ENCODE measurements around the gene ZNF467.

Gene ZNF467

DNA sequence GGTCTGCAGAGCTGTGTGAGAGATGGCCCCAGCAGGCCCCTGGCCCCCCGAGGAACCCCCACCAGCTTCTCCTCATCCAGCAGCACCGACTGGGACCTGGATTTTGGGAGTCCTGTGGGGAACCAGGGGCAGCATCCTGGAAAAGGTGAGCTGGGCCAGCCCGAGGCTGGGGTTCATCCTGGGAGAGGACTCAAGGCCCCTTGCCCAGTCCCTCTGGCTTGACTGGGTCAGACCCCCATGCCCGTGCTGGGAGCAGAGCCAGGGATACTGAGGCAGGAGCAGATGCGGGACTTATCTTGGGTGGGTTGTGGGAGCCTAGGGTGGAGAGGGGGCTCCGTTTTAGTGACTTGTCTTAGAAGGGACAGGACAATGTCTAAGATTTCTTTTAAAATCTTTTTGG lies 47.5 kb downstream of the ZNF467 start:
- DNase-seq, result no peak

DNA sequence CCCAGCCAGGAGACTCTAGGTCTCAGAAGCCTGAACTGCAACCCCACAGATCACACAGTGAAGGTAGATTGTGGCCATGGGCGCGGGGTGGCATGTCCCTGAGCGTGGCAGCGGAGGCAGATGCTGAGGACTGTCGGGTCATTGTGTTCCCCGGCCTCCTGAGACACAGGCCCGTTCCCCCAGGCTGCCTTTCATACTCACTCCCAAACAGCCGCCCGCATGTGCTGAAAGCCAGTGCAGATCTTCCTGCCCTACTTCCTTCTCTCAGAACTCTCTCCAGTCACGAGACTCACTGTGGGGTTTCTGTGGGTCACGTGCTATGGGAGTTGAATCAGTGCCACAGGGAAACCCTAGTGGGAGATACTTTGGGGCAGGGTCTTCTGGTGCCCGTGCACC lies 48.0 kb downstream of the ZNF467 start:
- DNase-seq, result no peak

DNA sequence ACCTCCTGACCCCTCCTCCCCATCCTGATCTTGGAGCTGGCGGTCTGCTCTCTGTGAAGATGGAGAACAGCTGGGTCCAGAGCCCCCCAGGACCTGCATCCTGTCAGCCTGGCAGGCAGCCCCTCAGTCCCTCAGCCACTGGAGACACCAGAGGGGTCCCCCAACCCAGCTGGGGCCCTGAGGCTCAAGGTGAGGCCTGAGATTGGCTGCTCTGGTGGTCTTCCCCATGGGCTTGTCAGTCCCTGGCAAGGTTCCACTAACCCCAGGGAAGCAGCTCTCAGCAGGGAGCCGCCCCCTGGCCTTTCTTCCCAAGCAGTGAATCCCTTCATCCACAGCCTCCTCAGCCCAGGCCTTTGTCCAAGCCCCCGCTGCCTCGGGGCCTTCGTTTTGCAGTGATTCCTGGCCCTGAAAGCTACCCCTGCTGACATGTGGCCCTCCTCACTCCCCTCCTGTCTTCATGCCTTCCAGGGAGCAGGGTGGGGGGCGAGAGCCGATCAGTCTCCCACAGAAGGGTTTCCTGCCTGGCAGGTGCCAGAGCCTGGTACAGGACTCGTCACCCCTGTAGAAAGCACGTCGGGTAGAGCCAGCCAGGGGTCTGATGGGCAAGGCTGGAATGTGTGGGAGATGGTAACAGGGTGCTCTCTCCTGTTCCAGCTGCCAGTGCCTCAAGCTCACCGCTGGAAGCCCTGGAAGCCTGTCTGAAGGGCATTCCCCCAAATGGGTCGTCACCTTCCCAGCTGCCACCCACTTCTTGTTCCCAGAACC lies 48.5 kb downstream of the ZNF467 start:
- DNase-seq, result no peak

DNA sequence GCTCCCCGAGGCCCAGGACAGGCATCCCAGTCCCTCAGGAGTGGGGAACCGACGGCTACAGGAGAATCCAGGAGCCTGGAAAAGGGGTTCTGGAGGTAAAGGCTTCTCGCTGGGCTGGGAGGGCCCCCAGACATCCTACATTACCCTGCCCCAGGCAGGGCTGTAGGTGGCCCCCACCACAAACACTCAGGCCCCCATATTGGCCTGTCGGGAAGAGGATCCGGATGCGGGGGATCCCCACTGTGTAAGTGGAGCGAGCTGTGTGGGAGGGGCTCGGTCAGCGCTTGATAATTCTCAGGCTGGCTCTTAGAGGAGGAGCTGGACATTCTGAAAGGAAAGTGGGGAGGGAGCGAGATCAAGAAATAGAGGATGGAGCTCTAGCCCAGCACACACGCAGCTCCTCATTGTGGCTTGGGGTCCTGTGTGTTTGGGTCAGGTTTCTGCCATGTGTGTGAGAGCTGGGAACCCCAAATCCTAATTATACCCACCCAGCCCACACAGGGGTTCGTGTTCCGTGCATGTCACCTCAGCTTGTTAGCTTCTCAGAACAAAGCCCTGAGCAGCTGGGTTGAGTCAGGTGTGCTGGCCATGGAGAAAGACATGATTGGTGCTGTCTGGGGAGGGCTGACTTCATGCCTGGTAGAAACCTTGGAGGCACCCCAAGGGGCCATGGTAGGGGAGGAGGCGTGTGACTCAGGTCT lies 49.4 kb downstream of the ZNF467 start:
- no peak for DNase-seq

DNA sequence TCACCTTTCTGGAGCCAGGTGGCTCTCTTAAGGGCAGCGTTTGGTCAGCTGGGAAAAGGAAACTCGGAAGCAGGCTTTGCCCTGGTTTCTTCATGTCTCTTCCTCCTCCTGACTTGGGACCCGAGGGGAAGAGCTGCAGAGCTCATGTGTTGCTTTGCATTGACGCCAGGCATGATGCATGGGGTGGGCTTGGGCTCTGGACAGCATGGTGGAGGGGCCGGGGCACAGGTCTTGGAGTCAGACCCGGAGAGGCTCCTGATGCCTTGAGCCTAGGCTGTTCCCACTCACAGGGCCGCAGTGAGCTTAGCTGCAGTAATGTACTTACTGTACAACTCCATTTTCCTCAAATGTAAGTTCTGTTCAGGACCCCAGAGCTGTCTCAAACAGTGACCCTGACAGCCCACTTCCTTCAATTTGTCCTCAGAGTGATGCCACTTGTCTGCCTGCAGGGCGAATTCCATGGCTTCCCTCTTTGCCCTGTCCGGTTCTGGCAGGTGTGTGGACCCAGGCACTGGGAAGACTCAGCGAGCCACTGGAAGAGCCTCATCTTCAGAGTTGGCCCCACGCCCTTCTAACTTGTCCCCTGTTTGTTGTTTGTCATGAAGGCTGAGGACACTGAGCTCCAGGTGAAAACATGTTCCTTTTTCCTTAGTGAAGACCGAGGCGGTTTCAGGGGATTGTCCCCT lies 50.2 kb downstream of the ZNF467 start:
- DNase-seq, result no peak

DNA sequence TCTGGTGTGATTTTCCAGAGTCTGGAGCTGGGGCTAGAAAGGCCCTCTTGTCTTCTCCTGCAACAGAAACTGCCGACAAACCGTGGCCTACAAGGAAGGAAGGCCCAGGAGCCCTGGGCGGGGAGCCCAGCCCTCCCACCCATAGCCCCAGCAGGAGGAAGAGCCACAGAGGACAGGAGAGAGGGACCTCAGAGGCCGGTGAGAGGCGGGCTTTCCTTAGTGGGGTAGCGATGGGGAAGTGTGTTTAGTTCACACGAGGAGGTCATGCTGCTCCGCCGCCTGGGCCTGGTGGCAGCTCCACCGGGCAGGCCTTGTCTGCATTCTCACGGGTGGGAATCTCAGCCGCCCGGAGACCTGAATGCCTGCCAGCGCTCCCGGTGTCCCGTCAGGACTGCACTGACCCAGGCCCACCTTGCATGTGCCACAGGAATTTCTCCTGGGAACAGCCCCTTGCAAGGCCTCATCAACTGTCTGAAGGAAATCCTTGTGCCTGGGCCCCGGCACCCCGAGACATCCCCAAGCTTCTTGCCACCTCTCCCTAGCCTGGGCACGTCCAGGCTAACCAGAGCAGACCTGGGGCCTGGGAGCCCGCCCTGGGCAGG lies 50.9 kb downstream of the ZNF467 start:
- DNase-seq, result no peak

DNA sequence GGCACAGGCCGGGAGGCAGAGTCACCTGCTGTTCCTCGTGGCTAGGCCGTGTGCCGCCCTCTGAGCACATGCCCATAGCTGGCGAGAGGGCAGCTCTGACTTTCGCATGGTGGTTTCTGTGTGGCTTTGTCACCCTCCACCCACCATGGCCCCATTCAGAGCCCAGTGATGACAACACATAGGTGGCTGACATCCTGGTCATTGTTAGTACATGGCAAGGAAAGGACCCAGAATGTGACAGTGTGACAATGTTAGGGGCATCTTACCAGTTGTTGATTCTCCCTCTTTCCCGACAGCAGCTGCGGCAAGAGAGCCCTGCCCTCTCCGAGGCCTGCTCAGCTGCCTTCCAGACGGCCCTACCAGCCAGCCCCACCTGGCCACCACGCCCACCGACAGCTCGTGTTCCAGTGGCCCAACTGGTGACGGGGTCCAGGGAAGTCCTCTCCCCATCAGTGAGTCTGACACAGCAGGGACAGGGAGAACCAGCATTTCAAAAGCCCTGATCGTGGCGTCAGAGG lies 52.2 kb downstream of the ZNF467 start:
- DNase-seq, result no peak

DNA sequence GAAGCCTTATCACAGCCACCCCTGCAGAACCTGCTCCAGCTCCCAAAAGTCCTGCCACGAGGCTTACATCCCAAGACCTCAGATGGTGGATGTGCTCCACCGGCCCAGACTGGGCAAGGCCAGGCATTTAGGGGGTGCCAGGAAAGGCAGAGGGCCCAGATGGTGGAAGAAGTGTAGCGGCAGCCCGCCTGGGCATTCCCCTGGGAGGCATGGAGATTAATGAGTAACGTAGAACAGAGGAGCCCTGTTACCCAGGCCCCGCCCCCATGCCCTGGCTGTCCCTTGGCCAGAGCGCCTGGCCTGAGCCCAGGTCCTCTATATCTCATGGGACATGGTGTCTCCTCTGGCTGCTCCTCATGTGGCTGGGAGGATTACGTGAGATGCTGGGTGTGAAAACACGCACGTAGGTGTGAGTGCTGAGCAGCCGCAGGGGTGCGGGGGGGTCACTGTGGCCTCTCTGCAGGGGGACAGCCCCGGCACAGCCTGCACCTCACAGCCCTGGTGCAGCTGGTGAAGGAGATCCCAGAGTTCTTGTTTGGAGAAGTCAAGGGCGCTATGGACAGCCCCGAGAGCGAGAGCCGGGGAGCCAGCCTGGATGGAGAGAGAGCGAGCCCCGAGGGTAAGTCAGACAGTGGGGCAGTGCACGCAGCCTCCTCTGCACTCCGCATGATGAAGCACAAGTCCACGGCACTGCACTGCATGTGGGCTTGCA lies 52.9 kb downstream of the ZNF467 start:
- no peak for DNase-seq

DNA sequence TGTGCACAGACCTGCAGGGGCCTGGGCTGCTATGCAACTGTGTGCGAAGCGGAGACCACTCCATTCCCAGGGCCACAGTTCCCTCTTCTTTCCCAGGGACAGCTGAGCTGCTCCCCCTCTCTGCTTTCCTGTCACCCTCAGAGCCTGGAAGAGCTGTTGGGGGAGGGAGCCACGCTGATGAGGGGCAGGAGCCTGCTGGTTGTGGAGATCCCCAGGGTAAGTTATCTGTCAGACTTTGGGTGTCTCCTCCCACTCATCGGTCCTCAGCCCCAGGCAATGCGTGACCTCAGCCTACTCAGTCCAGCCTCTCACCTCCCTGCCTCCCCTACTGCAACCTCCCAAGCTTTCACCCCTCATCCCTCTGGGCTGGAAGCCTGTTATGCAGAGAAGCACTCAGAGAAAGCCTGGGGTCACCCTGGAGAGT lies 53.5 kb downstream of the ZNF467 start:
- no peak for DNase-seq

DNA sequence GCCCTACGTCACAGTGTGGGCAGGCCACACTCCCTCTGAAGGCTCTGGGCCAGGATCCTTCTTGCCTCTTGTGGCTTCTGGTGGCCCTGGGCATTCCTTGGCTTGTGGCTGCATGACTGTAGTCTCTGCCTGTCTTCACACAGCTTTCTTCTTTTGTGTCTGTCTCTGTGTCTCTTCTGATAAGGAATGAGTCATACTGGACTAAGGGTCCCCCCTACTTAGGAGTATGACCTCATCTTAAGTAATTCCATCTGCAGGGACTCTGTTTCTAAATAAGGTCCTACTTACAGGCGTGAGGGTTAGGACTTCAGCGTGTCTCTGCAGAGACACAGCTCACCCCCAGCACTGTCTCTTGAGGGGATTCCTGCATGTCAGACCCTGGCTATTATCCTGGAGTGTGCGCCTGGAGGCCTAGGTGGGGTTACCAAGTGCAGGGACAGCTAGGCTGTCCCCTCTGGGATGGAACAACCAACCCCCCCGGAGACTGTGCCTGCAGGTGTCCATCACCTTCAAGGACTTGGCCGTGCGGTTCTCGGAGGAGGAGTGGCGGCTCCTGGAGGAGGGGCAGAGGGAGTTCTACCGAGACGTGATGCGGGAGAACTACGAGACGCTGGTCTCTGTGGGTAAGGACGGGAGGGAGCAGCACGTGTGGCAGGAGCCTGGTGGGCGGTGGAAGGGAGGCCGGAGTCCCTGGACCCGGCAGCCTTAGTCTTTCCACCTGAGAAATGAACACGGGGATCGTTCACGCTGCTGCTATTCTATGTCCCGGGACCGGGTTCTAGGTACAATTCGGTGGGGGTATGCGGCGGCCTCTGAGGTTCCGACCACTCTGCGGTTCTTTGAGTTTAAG lies 54.1 kb downstream of the ZNF467 start:
- no peak for DNase-seq

DNA sequence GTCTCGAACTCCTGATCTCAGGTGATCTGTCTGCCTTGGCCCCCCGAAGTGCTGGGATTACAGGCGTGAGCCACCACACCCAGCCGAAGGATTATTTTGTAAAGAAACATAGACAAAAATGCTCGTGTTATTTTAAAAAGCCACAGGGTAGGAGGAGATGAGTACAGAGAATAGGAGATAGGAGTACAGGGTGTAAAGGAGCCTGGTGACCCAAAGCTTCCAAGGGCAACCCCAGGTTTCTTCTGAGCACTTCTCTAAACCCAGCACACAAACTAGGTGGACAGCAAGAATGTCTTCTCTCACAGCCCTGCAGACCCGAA lies 54.7 kb downstream of the ZNF467 start:
- no peak for DNase-seq

DNA sequence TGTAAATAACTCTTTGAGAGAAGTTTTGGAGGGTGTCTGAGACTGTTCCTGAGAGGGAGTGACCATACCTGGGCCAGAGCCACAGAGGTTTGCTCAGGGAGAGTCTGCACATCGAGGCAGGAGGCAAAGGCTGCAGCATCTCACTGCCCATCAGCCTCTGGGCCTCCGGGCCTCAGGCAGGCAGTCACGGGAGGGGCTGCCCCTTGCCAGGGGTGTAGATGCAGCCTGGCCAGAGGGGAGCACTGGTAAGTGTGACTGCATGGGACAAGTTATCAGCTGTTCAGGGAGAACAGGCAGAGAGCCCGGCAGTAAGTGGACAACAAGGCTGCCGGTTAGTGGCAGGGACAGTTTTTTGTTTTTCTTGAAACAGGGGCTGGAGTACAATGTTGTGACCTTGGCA lies 55.9 kb downstream of the ZNF467 start:
- DNase-seq, result no peak

DNA sequence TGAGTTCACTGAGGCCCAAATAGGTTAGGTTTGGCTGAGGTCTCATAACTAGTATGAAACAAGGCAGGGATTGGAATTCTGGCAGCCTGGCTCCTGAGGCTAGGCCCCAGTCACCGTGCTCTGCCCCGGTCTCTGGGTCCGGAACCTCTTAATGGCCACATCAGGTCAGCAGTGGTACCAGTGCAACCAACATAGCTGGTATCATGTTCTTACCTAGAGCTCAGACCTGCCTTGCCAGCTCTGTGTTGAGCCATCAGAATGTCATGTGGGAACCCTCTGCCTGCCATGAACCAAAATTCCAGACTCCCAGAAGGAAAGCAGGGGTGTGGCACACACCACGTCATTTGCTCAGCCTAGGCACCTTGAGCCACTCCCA lies 56.5 kb downstream of the ZNF467 start:
- DNase-seq, result no peak

DNA sequence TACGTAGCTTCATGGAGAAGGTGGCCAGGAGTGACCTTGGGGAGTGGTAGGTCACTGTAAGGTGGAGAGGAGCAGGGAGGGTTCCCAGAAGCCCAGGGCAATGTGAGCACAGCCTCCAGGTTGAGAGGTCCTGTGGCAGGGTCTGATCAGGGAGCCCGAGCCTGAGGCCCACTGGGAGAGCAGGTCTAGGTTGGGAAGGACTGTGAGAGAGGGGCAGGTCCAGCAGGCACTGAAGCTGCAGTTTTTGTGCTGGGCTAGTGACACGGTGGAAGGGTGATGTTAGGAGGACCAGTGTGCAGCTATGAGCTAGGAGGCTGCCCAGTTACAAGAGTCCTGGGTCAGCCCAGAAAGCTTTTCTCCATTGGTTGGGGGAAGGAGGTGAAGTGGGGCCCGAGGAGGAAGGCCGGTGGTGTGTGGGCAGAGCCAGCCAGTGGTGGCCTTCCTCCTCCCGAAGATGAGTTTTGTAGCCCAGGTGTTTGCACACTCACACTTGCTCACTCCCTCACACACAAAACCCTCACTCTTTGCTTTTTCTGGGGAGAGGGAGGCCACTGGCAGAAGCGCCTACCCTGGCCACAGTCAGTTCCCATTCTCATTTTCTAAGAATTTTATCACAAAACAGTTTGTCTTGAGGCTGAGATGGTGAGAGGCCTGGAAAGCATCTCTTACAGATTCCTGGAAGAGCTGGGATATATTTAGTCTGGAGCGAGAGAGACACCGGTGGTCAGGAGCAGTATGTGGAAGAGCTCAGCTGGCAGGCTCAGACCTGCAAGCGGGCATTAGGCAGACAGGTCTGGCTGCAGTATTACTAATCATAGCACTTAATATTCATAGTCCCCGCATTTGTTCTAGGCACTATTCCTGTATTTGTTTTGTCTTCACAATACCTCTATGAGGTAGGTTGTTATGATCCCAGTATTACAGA lies 57.1 kb downstream of the ZNF467 start:
- DNase-seq, result no peak

DNA sequence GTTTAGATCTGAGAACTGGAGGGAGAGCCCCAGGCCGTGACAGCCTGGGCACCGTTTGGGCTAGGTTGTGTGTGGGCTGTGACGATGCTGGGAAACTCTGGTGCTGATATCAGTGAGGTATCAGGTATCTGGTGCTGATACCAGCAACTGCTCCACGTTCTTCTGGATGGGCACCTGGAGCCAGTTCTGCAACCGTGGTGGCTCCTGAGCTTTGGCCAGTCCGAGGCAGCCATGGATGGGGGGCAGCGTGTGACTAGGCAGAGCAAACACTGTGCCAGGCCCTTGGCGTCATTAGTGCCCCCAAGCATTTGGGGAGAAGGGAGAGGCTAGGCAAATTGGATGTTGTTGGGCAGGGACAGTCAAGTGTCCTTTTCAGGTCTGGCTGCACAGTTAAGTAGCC lies 57.9 kb downstream of the ZNF467 start:
- no peak for DNase-seq

DNA sequence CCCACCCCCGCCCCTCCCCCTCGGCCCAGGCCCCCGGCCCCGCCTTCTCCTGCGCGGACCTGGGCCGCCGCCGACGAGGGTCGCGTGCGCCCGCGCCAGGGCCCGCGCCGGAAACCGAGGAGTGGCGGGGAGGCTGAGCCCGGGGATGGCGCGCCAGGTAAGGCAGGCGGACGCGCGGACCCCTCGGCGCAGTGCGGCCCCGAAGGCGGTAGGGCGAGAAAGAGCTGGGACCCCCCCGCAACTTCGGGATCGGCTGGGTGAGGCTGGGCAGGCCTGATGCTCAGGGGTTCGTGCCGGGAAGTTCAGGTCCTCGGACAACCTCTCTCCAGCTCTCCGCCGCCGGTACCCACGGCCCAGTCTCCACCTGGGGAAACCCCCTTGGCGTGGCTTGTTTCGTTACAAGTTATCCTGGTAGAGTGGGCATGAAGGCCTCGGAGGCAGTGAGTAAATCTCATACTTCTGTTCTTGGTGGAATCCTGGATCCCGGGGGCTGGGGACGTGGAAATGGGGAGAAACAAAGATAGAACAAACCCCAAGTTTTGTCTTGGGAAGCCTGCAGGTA lies 58.4 kb downstream of the ZNF467 start:
- DNase-seq, result peak; percentile 45
